ENCODE data around the gene APBB2.

Gene APBB2

DNA sequence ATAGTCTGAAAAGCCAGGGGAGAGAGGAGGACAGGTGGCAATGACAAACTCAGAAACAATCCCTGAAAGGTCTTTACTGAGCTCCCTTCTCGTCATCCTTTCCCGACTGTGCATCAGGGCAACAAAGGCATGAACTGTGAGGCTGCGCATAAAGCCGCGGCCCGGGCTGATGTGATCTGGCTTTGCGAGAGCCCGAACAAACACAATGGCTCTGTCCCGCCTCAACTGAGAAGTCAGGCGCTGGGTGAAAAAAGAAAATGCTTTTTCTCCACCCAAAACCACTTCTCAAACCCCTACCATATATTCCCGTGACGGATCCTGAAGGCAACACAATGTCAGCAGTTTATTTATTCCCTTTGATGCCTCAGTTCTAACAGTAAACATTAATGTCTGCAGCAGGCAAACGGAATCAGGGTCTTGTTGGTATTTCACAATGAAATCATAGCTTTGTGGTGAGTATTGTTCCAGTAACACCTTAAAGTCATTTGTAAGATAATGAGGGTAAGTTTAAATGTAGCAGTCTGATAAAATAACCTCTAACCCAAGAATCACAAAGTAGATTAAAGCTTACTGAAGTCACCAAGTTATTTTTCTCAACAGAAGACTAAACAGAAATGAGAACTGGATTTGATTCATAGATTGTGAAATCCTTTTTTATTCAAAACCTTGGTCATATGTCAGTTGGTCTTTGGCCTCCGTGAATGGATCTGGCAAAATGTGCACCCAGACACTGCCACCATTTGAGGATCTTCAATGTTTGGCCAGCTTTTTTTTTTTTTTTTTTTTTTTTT, 67.4 kb downstream of the APBB2 start:
- TF ChIP-seq, protein P1, sequence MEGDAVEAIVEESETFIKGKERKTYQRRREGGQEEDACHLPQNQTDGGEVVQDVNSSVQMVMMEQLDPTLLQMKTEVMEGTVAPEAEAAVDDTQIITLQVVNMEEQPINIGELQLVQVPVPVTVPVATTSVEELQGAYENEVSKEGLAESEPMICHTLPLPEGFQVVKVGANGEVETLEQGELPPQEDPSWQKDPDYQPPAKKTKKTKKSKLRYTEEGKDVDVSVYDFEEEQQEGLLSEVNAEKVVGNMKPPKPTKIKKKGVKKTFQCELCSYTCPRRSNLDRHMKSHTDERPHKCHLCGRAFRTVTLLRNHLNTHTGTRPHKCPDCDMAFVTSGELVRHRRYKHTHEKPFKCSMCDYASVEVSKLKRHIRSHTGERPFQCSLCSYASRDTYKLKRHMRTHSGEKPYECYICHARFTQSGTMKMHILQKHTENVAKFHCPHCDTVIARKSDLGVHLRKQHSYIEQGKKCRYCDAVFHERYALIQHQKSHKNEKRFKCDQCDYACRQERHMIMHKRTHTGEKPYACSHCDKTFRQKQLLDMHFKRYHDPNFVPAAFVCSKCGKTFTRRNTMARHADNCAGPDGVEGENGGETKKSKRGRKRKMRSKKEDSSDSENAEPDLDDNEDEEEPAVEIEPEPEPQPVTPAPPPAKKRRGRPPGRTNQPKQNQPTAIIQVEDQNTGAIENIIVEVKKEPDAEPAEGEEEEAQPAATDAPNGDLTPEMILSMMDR (IDR thresholded peaks at IDR 0.05; ENCODE audit: low read depth, low read length, missing control alignments) = no peak
- in situ Hi-C loops (cut with HindIII; ENCODE audit: low sequenced_read_pairs) = no loop called here
- H3K4me3 ChIP-seq (ENCODE audit: low read depth, low read length) = no peak overlapping the region
- DNase-seq (ENCODE audit: low read depth) = no peak

DNA sequence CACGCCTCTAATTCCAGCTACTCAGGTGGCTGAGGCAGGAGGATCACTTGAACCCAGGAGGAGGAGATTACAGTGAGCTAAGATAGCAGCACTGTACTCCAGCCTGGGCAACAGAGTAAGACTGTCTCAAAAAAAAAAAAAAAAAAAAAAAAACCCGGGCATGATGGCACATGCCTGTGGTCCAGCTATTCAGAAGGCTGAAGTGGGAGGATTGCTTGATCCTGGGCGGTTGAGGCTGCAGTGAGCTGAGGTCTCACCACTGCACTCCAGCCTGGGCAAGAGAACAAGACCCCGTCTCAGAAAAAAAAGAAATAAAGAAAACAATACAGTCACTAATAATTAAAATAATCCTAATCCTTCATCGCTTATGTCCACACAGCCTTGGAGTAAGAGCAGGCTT, 68.1 kb downstream of the APBB2 start:
- no peak for DNase-seq (ENCODE audit: low read depth)
- H3K4me3 ChIP-seq (ENCODE audit: low read depth, low read length) = no peak overlapping the region
- TF ChIP-seq, protein P1 (IDR thresholded peaks at IDR 0.05; ENCODE audit: low read depth, low read length, missing control alignments) = no peak
- in situ Hi-C loops (cut with HindIII; ENCODE audit: low sequenced_read_pairs) = no loop called here

DNA sequence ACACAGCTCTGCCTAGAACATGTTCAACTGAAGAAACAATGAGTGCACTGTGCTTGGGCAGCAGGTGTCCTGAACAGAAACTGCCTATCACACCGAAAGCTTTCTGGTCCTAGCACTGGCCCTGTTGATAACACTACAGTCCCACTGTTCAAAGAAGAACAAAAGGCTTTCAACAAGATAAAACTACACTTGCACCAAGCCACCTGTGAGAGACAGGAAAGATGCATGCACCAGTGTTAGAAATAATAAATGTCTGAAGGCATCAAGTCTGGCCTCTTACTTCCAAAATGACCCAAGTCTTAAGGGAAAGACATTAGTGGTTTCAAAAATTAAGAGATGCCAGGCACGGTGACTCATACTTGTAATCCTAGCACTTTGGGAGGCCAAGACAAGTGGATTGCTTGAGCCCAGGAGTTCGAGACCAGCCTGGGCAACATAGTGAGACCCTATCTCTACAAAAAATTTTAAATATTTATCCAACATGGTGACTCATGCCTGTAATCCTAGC, 68.7 kb downstream of the APBB2 start:
- no peak overlapping the region for H3K4me3 ChIP-seq (ENCODE audit: low read depth, low read length)
- TF ChIP-seq, protein P1 (IDR thresholded peaks at IDR 0.05; ENCODE audit: low read depth, low read length, missing control alignments) = no peak
- in situ Hi-C loops (cut with HindIII; ENCODE audit: low sequenced_read_pairs) = no loop called here
- DNase-seq (ENCODE audit: low read depth) = no peak

DNA sequence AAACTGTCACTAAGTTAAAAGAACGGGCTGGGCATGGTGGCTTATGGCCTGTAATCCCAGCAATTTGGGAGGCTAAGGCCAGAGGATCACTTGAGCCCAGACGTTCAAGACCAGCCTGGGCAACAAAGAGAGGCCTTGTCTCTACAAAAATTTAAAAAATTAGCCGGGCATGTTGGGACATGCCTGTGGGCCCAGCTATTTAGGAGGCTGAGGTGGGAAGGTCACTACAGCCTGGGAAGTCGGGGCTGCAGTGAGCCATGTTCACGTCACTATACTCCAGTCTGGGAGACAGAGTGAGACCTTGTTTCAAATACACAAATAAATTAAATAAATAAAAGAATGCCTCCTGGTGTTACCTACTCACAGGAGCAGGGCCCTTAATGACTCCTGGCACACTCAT, 69.5 kb downstream of the APBB2 start:
- H3K4me3 ChIP-seq (ENCODE audit: low read depth, low read length) = no peak overlapping the region
- TF ChIP-seq, protein P1 (IDR thresholded peaks at IDR 0.05; ENCODE audit: low read depth, low read length, missing control alignments) = no peak
- in situ Hi-C loops (cut with HindIII; ENCODE audit: low sequenced_read_pairs) = no loop called here
- DNase-seq (ENCODE audit: low read depth) = no peak

DNA sequence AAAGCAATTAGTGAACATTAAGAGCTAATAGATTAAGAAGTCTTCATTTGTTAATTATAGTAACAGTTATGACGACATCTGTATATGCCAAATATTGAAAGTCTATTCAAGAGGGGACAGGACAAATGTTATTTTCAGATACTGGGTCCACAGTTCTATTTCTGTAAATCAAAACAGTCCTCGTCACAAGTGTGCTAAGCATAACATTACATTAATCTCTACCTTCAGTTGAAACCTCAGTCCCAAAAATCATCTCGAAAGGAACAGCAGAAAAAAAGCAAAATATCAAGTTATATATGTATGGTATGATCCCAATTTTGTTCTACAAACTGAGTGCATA, 70.3 kb downstream of the APBB2 start:
- no peak for DNase-seq (ENCODE audit: low read depth)
- no peak overlapping the region for H3K4me3 ChIP-seq (ENCODE audit: low read depth, low read length)
- in situ Hi-C loops (cut with HindIII; ENCODE audit: low sequenced_read_pairs) = no loop called here
- TF ChIP-seq, protein P1 (IDR thresholded peaks at IDR 0.05; ENCODE audit: low read depth, low read length, missing control alignments) = no peak

DNA sequence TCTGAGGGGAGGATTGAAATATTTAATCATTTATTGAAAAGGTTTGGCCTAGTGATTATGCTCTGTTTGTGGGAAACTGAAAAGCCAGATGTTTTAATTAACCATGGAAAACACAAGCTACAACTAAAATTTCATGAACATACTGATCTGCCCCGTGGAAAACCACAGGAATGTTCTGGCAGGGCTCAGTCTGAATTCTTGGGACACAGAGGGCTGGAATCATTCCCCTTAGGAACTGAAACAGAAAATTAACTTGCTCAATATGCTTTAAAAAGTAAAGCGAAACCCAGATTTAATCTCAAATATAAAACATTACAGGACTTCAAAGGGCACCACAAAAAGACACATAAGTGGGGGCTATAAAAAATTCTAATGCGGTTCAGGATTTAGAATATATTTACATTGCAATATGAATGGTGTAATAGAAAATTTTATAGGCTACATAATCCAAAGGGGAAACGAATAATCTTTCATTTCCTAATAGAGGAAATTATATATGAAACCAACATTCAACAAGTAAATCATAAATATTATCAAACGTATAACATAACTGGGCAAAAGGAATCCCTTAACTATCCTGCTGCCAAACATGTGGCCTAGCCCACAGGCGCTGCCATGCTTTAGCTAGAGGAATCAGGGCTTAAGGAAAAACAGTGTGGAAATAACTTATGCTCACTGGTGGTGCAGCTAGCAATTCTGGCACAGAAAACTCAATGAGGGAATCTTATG, 70.9 kb downstream of the APBB2 start:
- peak; percentile 98 for DNase-seq (ENCODE audit: low read depth)
- TF ChIP-seq, protein P1 (IDR thresholded peaks at IDR 0.05; ENCODE audit: low read depth, low read length, missing control alignments) = no peak
- H3K4me3 ChIP-seq (ENCODE audit: low read depth, low read length) = no peak overlapping the region
- in situ Hi-C loops (cut with HindIII; ENCODE audit: low sequenced_read_pairs) = no loop called here
